T-cell (primary cell): Measurements from ENCODE around the gene ZSWIM4. TPM values are rescaled to one million over a fixed set of nuclear protein-coding genes. Genes with fewer than 3 reads are reported as not detected.
A peak's percentile ranks its signal among the peaks of the same experiment; 100 is the strongest.

Experiments used
- ATAC-seq, 4 experiments: fragments of 200-7000 bp in 3 of 4; fragments of 150-1000 bp in 1 of 4; cut with Tn5 transposase; replicated peaks in 1 of 4; 1 replicate in 3 of 4; 2 replicates in 1 of 4; pipeline ENCODE4 v1.10.0; 2021; ENCODE audit warnings: moderate library complexity in 3 of 4, mild to moderate bottlenecking in 2 of 4, moderate number of reproducible peaks in 1 of 4
- CTCF ChIA-PET, 2 donors: fragments of 300-600 bp; sonication (Branson Sonifier 250); formaldehyde crosslinking; loops; one replicate each; lab custom pipeline; 2022; ENCODE audit warnings: antibody characterized with exemption in 2 of 2; lab: Charles Lee
- POLR2A ChIA-PET, 2 donors: fragments of 300-600 bp; sonication (Branson Sonifier 250); formaldehyde crosslinking; loops; one replicate each; lab custom pipeline; 2022; ENCODE audit warnings: antibody characterized with exemption in 2 of 2; lab: Charles Lee
- DNase-seq, 35 experiments: peaks; one replicate each; pipeline versions ENCODE4 v3.0.0 to v3.0.0-alpha.2; 2013 to 2023
- H3K27ac ChIP-seq: one replicate; pipeline ENCODE4 v1.5.1; 2013; ENCODE audit warnings: low read length
- H3K27me3 ChIP-seq, 2 experiments: replicated peaks in 1 of 2; 1 replicate in 1 of 2; 2 replicates in 1 of 2; pipeline versions ENCODE4 v1.6.1 to v1.7.0; 2013; ENCODE audit warnings: low read length in 1 of 2, mixed read lengths in 1 of 2; ENCODE audit not compliant: control insufficient read depth in 2 of 2, insufficient read depth in 2 of 2; ENCODE audit errors: extremely low read depth in 1 of 2
- H3K36me3 ChIP-seq, 2 donors: 1 replicate in 1 of 2; 2 replicates in 1 of 2; pipeline versions ENCODE4 v1.6.1 to v1.7.0; 2013; ENCODE audit warnings: low read length in 1 of 2; ENCODE audit not compliant: control insufficient read depth in 2 of 2, insufficient read depth in 1 of 2; ENCODE audit errors: extremely low read depth in 1 of 2
- H3K4me1 ChIP-seq, 2 experiments: 1 replicate in 1 of 2; 2 replicates in 1 of 2; pipeline versions ENCODE4 v1.6.1 to v1.7.0; 2013; ENCODE audit warnings: low read length in 2 of 2, mixed read lengths in 1 of 2; ENCODE audit not compliant: insufficient read depth in 2 of 2, control insufficient read depth in 1 of 2; ENCODE audit errors: extremely low read depth in 1 of 2
- H3K4me3 ChIP-seq, 2 donors: 1 replicate in 1 of 2; 2 replicates in 1 of 2; pipeline versions ENCODE4 v1.5.1 to v1.7.0; 2013; ENCODE audit warnings: mild to moderate bottlenecking in 2 of 2, low read length in 1 of 2, moderate library complexity in 1 of 2; ENCODE audit not compliant: control insufficient read depth in 1 of 2; ENCODE audit errors: extremely low read depth in 1 of 2
- H3K9me3 ChIP-seq: 2 replicates; pipeline ENCODE4 v1.7.0; 2013
- H3K27ac Mint-ChIP-seq, 2 donors: one replicate each; pipeline ENCODE4 v1.8.0; 2020 to 2021; ENCODE audit warnings: mild to moderate bottlenecking in 2 of 2, mixed read lengths in 2 of 2
- H3K27me3 Mint-ChIP-seq, 2 donors: one replicate each; pipeline ENCODE4 v1.8.0; 2021 to 2022; ENCODE audit warnings: mixed read lengths in 2 of 2
- H3K36me3 Mint-ChIP-seq: one replicate; pipeline ENCODE4 v1.8.0; 2021; ENCODE audit warnings: mixed read lengths
- H3K4me1 Mint-ChIP-seq, 3 donors: one replicate each; pipeline ENCODE4 v1.8.0; 2020 to 2022; ENCODE audit warnings: mixed read lengths in 3 of 3, mild to moderate bottlenecking in 1 of 3
- H3K4me3 Mint-ChIP-seq, 3 donors: one replicate each; pipeline ENCODE4 v1.8.0; 2020 to 2022; ENCODE audit warnings: mild to moderate bottlenecking in 3 of 3, mixed read lengths in 3 of 3, moderate library complexity in 3 of 3
- H3K9me3 Mint-ChIP-seq, 3 donors: one replicate each; pipeline ENCODE4 v1.8.0; 2020 to 2022; ENCODE audit warnings: mixed read lengths in 3 of 3
- WGBS: methylation state at CpG from one replicate; pipeline ENCODE4 v1.1.5; 2013; ENCODE audit warnings: missing lambda C conversion rate; ENCODE audit not compliant: insufficient coverage; 5-methylcytosine and 5-hydroxymethylcytosine counted together
- total RNA-seq, 35 experiments: library from RNA in 6 of 35; stranded (reverse) in 6 of 35; fragments of 120-200 nt in 1 of 35; gene quantifications; one replicate each; pipeline versions ENCODE4 v1.2.1 to v1.2.4 and lab custom pipeline; 2013 to 2026

Gene ZSWIM4
- total RNA-seq, 5 donors from 2014 or later (not counting 1 experiment from before 2014, with no cell fraction given) = 5.4 to 9.8 (median 9.0) TPM

GRCh38 chr19:13819238-13819637 is 24.0 kb downstream of the ZSWIM4 start:
- peaks cover 0 to 12% of the 10 kb centered on the region in 2 experiments for H3K4me1 ChIP-seq
- H3K27ac ChIP-seq = no peak overlapping the region
- no peaks in the 10 kb centered on the region for H3K9me3 ChIP-seq
- WGBS = 83% methylated on average over 1 of the region's 11 CpGs
- Mint-ChIP-seq H3K4me3 (no peak overlapping the region), H3K27ac (no peak overlapping the region), H3K27me3 (no peaks in the 10 kb centered on the region), H3K36me3 (peaks cover 15% of the 10 kb centered on the region), H3K9me3 (no peaks in the 10 kb centered on the region), H3K4me1 (peaks cover 0 to 8% (median 5%) of the 10 kb centered on the region in 3 donors)
- H3K36me3 ChIP-seq = peaks cover 0 to 12% of the 10 kb centered on the region in 2 donors
- DNase-seq (no peak), ATAC-seq (no peak)
- CTCF ChIA-PET = no interaction called here
- H3K27me3 ChIP-seq = no peaks in the 10 kb centered on the region
- no peak overlapping the region for H3K4me3 ChIP-seq
- POLR2A ChIA-PET = no interaction called here

- Mint-ChIP-seq H3K27ac (no peak overlapping the region), H3K9me3 (no peaks in the 10 kb centered on the region), H3K4me1 (peaks cover 7 to 10% (median 7%) of the 10 kb centered on the region in 3 donors), H3K36me3 (peaks cover 21% of the 10 kb centered on the region), H3K27me3 (no peaks in the 10 kb centered on the region), H3K4me3 (no peak overlapping the region)
- Histone ChIP-seq H3K9me3 (no peaks in the 10 kb centered on the region), H3K4me3 (no peak overlapping the region), H3K36me3 (peaks cover 0 to 8% of the 10 kb centered on the region in 2 donors), H3K27ac (no peak overlapping the region), H3K27me3 (no peaks in the 10 kb centered on the region), H3K4me1 (peaks cover 0 to 9% of the 10 kb centered on the region in 2 experiments)
- ATAC-seq (no peak), DNase-seq (no peak)
- WGBS = 100% methylated on average over 1 of the region's 2 CpGs
- ChIA-PET POLR2A (interaction anchor here in 1 of 2 donors (0.7 kb wide), 1 partner anchor 14 kb away, joined by 5 read pairs; no protein-coding TSS in a partner anchor), CTCF (interaction anchor here in 1 of 2 donors (0.6 kb wide), 1 partner anchor 263 kb away, joined by 3 read pairs; no protein-coding TSS in a partner anchor)
Observed at GRCh38 chr19:13821292-13821691, 26.0 kb downstream of the ZSWIM4 start.

DNA sequence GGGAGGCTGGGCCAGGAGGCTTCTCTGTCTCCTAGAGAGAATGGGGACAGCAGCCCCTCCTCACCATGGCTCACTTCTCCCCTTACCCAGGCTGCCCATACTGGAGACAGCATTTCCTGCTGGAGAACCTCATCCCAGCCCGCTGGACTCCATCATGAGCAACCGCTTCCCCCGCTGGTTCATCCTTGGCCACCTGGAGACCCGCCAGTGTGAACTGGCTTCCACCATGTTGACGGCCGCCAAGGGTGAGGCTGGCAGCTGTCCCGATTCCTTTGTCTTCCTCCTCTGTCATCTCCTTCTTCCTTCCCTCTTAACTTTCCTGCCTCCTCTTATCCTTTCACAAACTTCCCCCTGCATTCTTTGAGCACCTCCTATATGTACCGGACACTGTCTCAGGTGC is 28.0 kb downstream of the ZSWIM4 start:
- ChIA-PET CTCF (interaction anchor here in 1 of 2 donors (0.6 kb wide), 1 partner anchor 11 kb away, joined by 3 read pairs; no protein-coding TSS in a partner anchor), POLR2A (interaction anchor here in 1 of 2 donors (0.6 kb wide), 1 partner anchor 62 kb away, joined by 3 read pairs; no protein-coding TSS in a partner anchor)
- Mint-ChIP-seq H3K9me3 (no peaks in the 10 kb centered on the region), H3K27ac (peak overlapping the region; percentile 19 to 30), H3K4me3 (no peak overlapping the region), H3K36me3 (peaks cover 20% of the 10 kb centered on the region), H3K4me1 (peaks cover 2 to 7% (median 3%) of the 10 kb centered on the region in 3 donors), H3K27me3 (no peaks in the 10 kb centered on the region)
- Histone ChIP-seq H3K4me3 (no peak overlapping the region), H3K36me3 (peaks cover 0 to 8% of the 10 kb centered on the region in 2 donors), H3K27ac (no peak overlapping the region), H3K27me3 (no peaks in the 10 kb centered on the region), H3K4me1 (no peaks in the 10 kb centered on the region), H3K9me3 (no peaks in the 10 kb centered on the region)
- DNase-seq (no peak), ATAC-seq (no peak)
- 92% methylated on average over 6 of the region's 8 CpGs for WGBS

GRCh38 chr19:13823901-13824300 is 28.7 kb downstream of the ZSWIM4 start:
- no peak overlapping the region for H3K27ac ChIP-seq
- H3K27ac Mint-ChIP-seq = peak overlapping the region in 1 of 2 donors; percentile 53
- peaks cover 18% of the 10 kb centered on the region for H3K36me3 Mint-ChIP-seq
- ATAC-seq (no peak), DNase-seq (no peak)
- peaks cover 2 to 7% (median 3%) of the 10 kb centered on the region in 3 donors for H3K4me1 Mint-ChIP-seq
- H3K27me3 Mint-ChIP-seq = no peaks in the 10 kb centered on the region
- no peaks in the 10 kb centered on the region for H3K27me3 ChIP-seq
- H3K4me3 Mint-ChIP-seq = no peak overlapping the region
- H3K9me3 ChIP-seq = no peaks in the 10 kb centered on the region
- CTCF ChIA-PET = no interaction called here
- H3K4me3 ChIP-seq = no peak overlapping the region
- no peaks in the 10 kb centered on the region for H3K4me1 ChIP-seq
- POLR2A ChIA-PET = interaction anchor here in 1 of 2 donors (0.6 kb wide), 1 partner anchor 62 kb away, joined by 3 read pairs; no protein-coding TSS in a partner anchor
- H3K36me3 ChIP-seq = peaks cover 0 to 8% of the 10 kb centered on the region in 2 donors
- 100% methylated on average over 2 of the region's 2 CpGs for WGBS
- no peaks in the 10 kb centered on the region for H3K9me3 Mint-ChIP-seq

DNA sequence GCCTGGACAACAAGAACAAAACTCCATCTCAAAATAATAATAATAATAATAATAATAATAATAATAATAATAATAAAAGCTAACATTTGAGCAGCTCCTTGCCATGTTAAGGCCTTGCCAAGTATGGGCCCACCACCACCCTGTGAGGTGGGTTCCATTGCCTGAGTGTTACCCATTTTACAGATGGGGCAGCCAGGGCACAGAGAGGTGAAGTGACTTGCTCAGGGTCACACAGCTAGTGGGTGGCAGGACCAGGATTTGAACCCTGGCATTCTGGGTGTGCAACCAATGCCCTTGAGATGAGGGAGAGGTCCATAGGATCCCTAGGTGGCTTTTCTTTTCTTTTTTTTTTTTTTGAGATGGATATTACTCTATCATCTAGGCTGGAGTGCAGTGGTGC is 29.5 kb downstream of the ZSWIM4 start:
- Mint-ChIP-seq H3K4me1 (peaks cover 2 to 7% (median 3%) of the 10 kb centered on the region in 3 donors), H3K4me3 (no peak overlapping the region), H3K36me3 (peaks cover 18% of the 10 kb centered on the region), H3K27ac (no peak overlapping the region), H3K27me3 (no peaks in the 10 kb centered on the region), H3K9me3 (no peaks in the 10 kb centered on the region)
- H3K27me3 ChIP-seq = no peaks in the 10 kb centered on the region
- ChIA-PET POLR2A (no interaction called here), CTCF (no interaction called here)
- H3K27ac ChIP-seq = no peak overlapping the region
- no peaks in the 10 kb centered on the region for H3K4me1 ChIP-seq
- no peak overlapping the region for H3K4me3 ChIP-seq
- DNase-seq (no peak), ATAC-seq (no peak)
- H3K36me3 ChIP-seq = peaks cover 0 to 8% of the 10 kb centered on the region in 2 donors
- H3K9me3 ChIP-seq = no peaks in the 10 kb centered on the region

- DNase-seq = peak in 1 of 35 experiments; percentile 15
- ATAC-seq = peak in 1 of 4 experiments; percentile 14
- Mint-ChIP-seq H3K27ac (peak overlapping the region in 1 of 2 donors; percentile 11), H3K9me3 (no peaks in the 10 kb centered on the region), H3K4me3 (peak overlapping the region in 1 of 3 donors; percentile 19), H3K27me3 (no peaks in the 10 kb centered on the region), H3K36me3 (peaks cover 15% of the 10 kb centered on the region), H3K4me1 (peaks cover 2 to 7% (median 3%) of the 10 kb centered on the region in 3 donors)
- H3K36me3 ChIP-seq = peaks cover 0 to 12% of the 10 kb centered on the region in 2 donors
- H3K27ac ChIP-seq = no peak overlapping the region
- H3K4me1 ChIP-seq = no peaks in the 10 kb centered on the region
- H3K27me3 ChIP-seq = no peaks in the 10 kb centered on the region
- ChIA-PET CTCF (no interaction called here), POLR2A (no interaction called here)
- no peak overlapping the region for H3K4me3 ChIP-seq
- no peaks in the 10 kb centered on the region for H3K9me3 ChIP-seq
- 97% methylated on average over 30 of the region's 30 CpGs for whole genome bisulfite sequencing
Observed at GRCh38 chr19:13825489-13826441, 30.5 kb downstream of the ZSWIM4 start.
